Liver (tissue), 9 donors: ENCODE measurements around the gene KRTAP19-1. TPM values are rescaled to one million over a fixed set of nuclear protein-coding genes. Genes with fewer than 3 reads are reported as not detected.
A peak's percentile ranks its signal among the peaks of the same experiment; 100 is the strongest.

Source experiments
- DNase-seq: peaks from one replicate; pipeline ENCODE4 v3.0.0-alpha.2; 2017; ENCODE audit warnings: low spot score
- H3K27ac ChIP-seq, 2 donors: one replicate each; pipeline ENCODE4 v1.7.0; 2013; ENCODE audit warnings: inconsistent platforms in 2 of 2, low read length in 2 of 2, control low read depth in 1 of 2, low read depth in 1 of 2, mild to moderate bottlenecking in 1 of 2
- H3K27me3 ChIP-seq, 4 donors: one replicate each; pipeline versions ENCODE4 v1.6.1 to v1.7.0; 2013; ENCODE audit warnings: low read length in 3 of 4, inconsistent platforms in 1 of 4, mild to moderate bottlenecking in 1 of 4, moderate library complexity in 1 of 4; ENCODE audit not compliant: control insufficient read depth in 4 of 4, insufficient read depth in 4 of 4
- H3K36me3 ChIP-seq, 4 donors: one replicate each; pipeline versions ENCODE4 v1.6.1 to v1.7.0; 2013; ENCODE audit warnings: low read length in 3 of 4, mild to moderate bottlenecking in 3 of 4, low read depth in 1 of 4, moderate library complexity in 1 of 4; ENCODE audit not compliant: control insufficient read depth in 4 of 4, insufficient read depth in 3 of 4
- H3K4me1 ChIP-seq, 4 donors: one replicate each; pipeline versions ENCODE4 v1.6.1 to v1.7.0; 2013; ENCODE audit warnings: low read length in 3 of 4, mild to moderate bottlenecking in 3 of 4, moderate library complexity in 1 of 4; ENCODE audit not compliant: control insufficient read depth in 4 of 4, insufficient read depth in 4 of 4
- H3K4me3 ChIP-seq, 3 donors: one replicate each; pipeline versions ENCODE4 v1.6.1 to v1.7.0; 2013; ENCODE audit warnings: low read length in 3 of 3, control low read depth in 1 of 3, low read depth in 1 of 3, mild to moderate bottlenecking in 1 of 3
- H3K9ac ChIP-seq, 2 donors: one replicate each; pipeline ENCODE4 v1.7.0; 2013; ENCODE audit warnings: low read length in 2 of 2, mild to moderate bottlenecking in 2 of 2, moderate library complexity in 2 of 2, control low read depth in 1 of 2, low read depth in 1 of 2
- H3K9me3 ChIP-seq, 4 donors: one replicate each; pipeline versions ENCODE4 v1.6.1 to v1.7.0; 2013; ENCODE audit warnings: low read length in 3 of 4; ENCODE audit not compliant: control insufficient read depth in 4 of 4
- ATF3 ChIP-seq: IDR thresholded peaks from 2 replicates; pipeline ENCODE4 v1.6.1; 2016; ENCODE audit warnings: antibody characterized with exemption
- CTCF ChIP-seq: fragments of 150-350 bp; IDR thresholded peaks from 2 replicates; pipeline ENCODE4 v1.5.1; 2017; ENCODE audit warnings: improper control_type of control experiment, low read depth, low read length; ENCODE audit not compliant: missing input control
- EGR1 ChIP-seq, 2 donors: IDR thresholded peaks; 2 replicates each; pipeline ENCODE4 v1.6.1; 2016 to 2018; ENCODE audit warnings: antibody characterized with exemption in 2 of 2, low read depth in 2 of 2
- FOXA1 ChIP-seq: IDR thresholded peaks from 2 replicates; pipeline ENCODE4 v1.6.1; 2016; ENCODE audit warnings: antibody characterized with exemption
- GABPA ChIP-seq, 2 donors: IDR thresholded peaks in 1 of 2; conservative IDR thresholded peaks in 1 of 2; 2 replicates each; pipeline ENCODE4 v1.6.1; 2016; ENCODE audit warnings: antibody characterized with exemption in 2 of 2, mild to moderate bottlenecking in 1 of 2, moderate library complexity in 1 of 2
- HNF4G ChIP-seq: IDR thresholded peaks from 2 replicates; pipeline ENCODE4 v1.6.1; 2016; ENCODE audit warnings: antibody characterized with exemption
- JUND ChIP-seq, 2 donors: IDR thresholded peaks; 2 replicates each; pipeline ENCODE4 v1.6.1; 2016; ENCODE audit warnings: antibody characterized with exemption in 2 of 2
- MAX ChIP-seq: IDR thresholded peaks from 2 replicates; pipeline ENCODE4 v1.6.1; 2016; ENCODE audit warnings: antibody characterized with exemption
- NR2F2 ChIP-seq: IDR thresholded peaks from 2 replicates; pipeline ENCODE4 v1.6.1; 2016; ENCODE audit warnings: antibody characterized with exemption
- RAD21 ChIP-seq, 2 donors: IDR thresholded peaks; 2 replicates each; pipeline ENCODE4 v1.6.1; 2016; ENCODE audit warnings: antibody characterized with exemption in 2 of 2, mild to moderate bottlenecking in 2 of 2
- SP1 ChIP-seq: IDR thresholded peaks from 2 replicates; pipeline ENCODE4 v1.6.1; 2018; ENCODE audit warnings: antibody characterized with exemption, mild to moderate bottlenecking
- TAF1 ChIP-seq: conservative IDR thresholded peaks from 2 replicates; pipeline ENCODE4 v1.6.1; 2016; ENCODE audit warnings: antibody characterized with exemption, mild to moderate bottlenecking
- ZBTB33 ChIP-seq: IDR thresholded peaks from 2 replicates; pipeline ENCODE4 v1.6.1; 2016; ENCODE audit warnings: antibody characterized with exemption
- WGBS: extraction: QIAGEN DNeasy Blood & Tissue Kit; methylation state at CpG from one replicate; pipeline ENCODE4 v1.1.7; 2013; 5-methylcytosine and 5-hydroxymethylcytosine counted together
- polyA plus RNA-seq, 2 donors: library from polyadenylated mRNA; stranded (reverse) in 1 of 2; unstranded in 1 of 2; fragments of 200-250 nt in 1 of 2; fragments of >200 nt in 1 of 2; fragmentation: Nextera tagmentation in 1 of 2; extraction: Ambion mirVana in 1 of 2; gene quantifications; one replicate each; pipeline versions ENCODE4 v1.2.1 to v1.2.3, GENCODE V29; 2013 to 2015
- total RNA-seq, 2 donors: library from RNA; depleted of rRNA; stranded (reverse); fragments of >200 nt; gene quantifications; one replicate each; pipeline ENCODE4 v1.2.3, GENCODE V29; 2014
- donor health status: healthy.
- donor health status: healthy.
- donor health status: healthy.
- donor health status: healthy.
- donor health status: healthy.

The KRTAP19-1 gene
- total and polyA plus RNA-seq, 4 donors, result not detected

- no peak for DNase-seq
- no peaks in the 10 kb centered on the region for H3K27me3 ChIP-seq
- no peaks in the 10 kb centered on the region for H3K36me3 ChIP-seq
- no peaks in the 10 kb centered on the region for H3K4me1 ChIP-seq
- no peak overlapping the region for H3K9ac ChIP-seq
- WGBS, result 55% methylated on average over 3 of the region's 3 CpGs
- no peaks in the 10 kb centered on the region for H3K9me3 ChIP-seq
- no peak overlapping the region for H3K27ac ChIP-seq
- no peak overlapping the region for H3K4me3 ChIP-seq
- TF ChIP-seq MAX (no peak), NR2F2 (no peak), CTCF (peak; percentile 23), RAD21 (IDR thresholded peaks at IDR 0.05) (peak in 1 of 2 donors; percentile 25), FOXA1 (no peak), GABPA (IDR thresholded peaks at IDR 0.05 in 1 of 2, conservative IDR thresholded peaks at IDR 0.05 in 1 of 2) (no peak), ZBTB33 (no peak), JUND (IDR thresholded peaks at IDR 0.05) (no peak)
Measured at GRCh38 chr21:30463713-30464112, 16.5 kb downstream of the KRTAP19-1 start.

- Histone ChIP-seq H3K4me1 (no peaks in the 10 kb centered on the region), H3K9ac (no peak overlapping the region), H3K9me3 (no peaks in the 10 kb centered on the region), H3K27ac (no peak overlapping the region), H3K4me3 (no peak overlapping the region), H3K36me3 (no peaks in the 10 kb centered on the region), H3K27me3 (no peaks in the 10 kb centered on the region)
- WGBS, result 82% methylated on average over 3 of the region's 3 CpGs
- TF ChIP-seq FOXA1 (no peak), TAF1 (no peak), CTCF (no peak)
- DNase-seq, result no peak
Measured at GRCh38 chr21:30448514-30448913, 31.7 kb downstream of the KRTAP19-1 start.

- no peaks in the 10 kb centered on the region for H3K4me1 ChIP-seq
- DNase-seq, result no peak
- no peaks in the 10 kb centered on the region for H3K9me3 ChIP-seq
- no peaks in the 10 kb centered on the region for H3K36me3 ChIP-seq
- no peaks in the 10 kb centered on the region for H3K27me3 ChIP-seq
- H3K4me3 ChIP-seq, result no peak overlapping the region
- TF ChIP-seq HNF4G (no peak), ZBTB33 (no peak), SP1 (no peak), MAX (no peak), ATF3 (no peak), CTCF (no peak), EGR1 (IDR thresholded peaks at IDR 0.05; ENCODE audit: low read depth in 2 of 2) (no peak)
- 61% methylated on average over 4 of the region's 4 CpGs for WGBS
- H3K27ac ChIP-seq, result no peak overlapping the region
- H3K9ac ChIP-seq, result no peak overlapping the region
Measured at GRCh38 chr21:30447056-30447455, 33.1 kb downstream of the KRTAP19-1 start.
